K562 (cell line): ENCODE data around the gene KCNH8. TPM values are rescaled to one million over a fixed set of nuclear protein-coding genes. Genes with fewer than 3 reads are reported as not detected.

Source experiments
- ATAC-seq: fragments of 200-7000 bp; cut with Tn5 transposase; 3 replicates; pipeline ENCODE4 v1.9.1; 2020; ENCODE audit warnings: moderate library complexity
- BruUV-seq: library from RNA; stranded (reverse); fragments of 400-500 nt; replicated peaks from 2 replicates; lab custom pipeline; 2021; lab: Mats Ljungman, UMichigan
- CTCF ChIA-PET: fragments of 300-600 bp; formaldehyde crosslinking; extraction: SDS; loops from one replicate; lab custom pipeline; 2021; ENCODE audit warnings: low intra/inter-chr PET ratio; lab: Yijun Ruan, JAX
- POLR2A ChIA-PET: fragments of 300-600, 350-650 bp; sonication (Branson Sonifier 250); formaldehyde crosslinking; extraction: SDS; loops from one replicate; lab custom pipeline; 2021; ENCODE audit warnings: antibody characterized with exemption, inconsistent platforms; lab: Yijun Ruan, JAX
- DNase-seq, 4 experiments: peaks; one replicate each; pipeline versions ENCODE4 v3.0.0 to v3.0.0-alpha.2; 2011 to 2018; ENCODE audit warnings: low spot score in 3 of 4, mixed read lengths in 3 of 4; ENCODE audit errors: extremely low read depth in 1 of 4
- FAIRE-seq: peaks from 2 replicates; lab custom pipeline; 2011; peaks lifted over from hg19 to GRCh38; lab: Jason Lieb, UNC
- H2AFZ ChIP-seq: 2 replicates; pipeline ENCODE4 v1.6.0; 2011; ENCODE audit warnings: low read depth, low read length, control low read depth, inconsistent platforms
- H3K27ac ChIP-seq: fragments of 200-600 bp; 3 replicates; pipeline ENCODE4 v1.8.0; 2011; ENCODE audit warnings: low read depth, mild to moderate bottlenecking, control low read depth, inconsistent platforms, low read length, moderate library complexity, mixed read lengths; ENCODE audit errors: extremely low read depth
- H3K27me3 ChIP-seq, 2 experiments: fragments of 300-600 bp in 1 of 2; 2 replicates in 1 of 2; 3 replicates in 1 of 2; pipeline versions ENCODE4 v1.6.0 to v1.8.0; 2011; ENCODE audit warnings: inconsistent platforms in 2 of 2, low read length in 2 of 2, mild to moderate bottlenecking in 1 of 2, mixed read lengths in 1 of 2, moderate library complexity in 1 of 2; ENCODE audit not compliant: control insufficient read depth in 2 of 2, insufficient read depth in 2 of 2
- H3K36me3 ChIP-seq: fragments of 300-600 bp; 3 replicates; pipeline ENCODE4 v1.8.0; 2011; ENCODE audit warnings: mild to moderate bottlenecking, low read length, inconsistent platforms; ENCODE audit not compliant: control insufficient read depth, insufficient read depth
- H3K4me1 ChIP-seq, 2 experiments: fragments of 200-600 bp in 1 of 2; replicated peaks in 1 of 2; 2 replicates in 1 of 2; 3 replicates in 1 of 2; pipeline versions ENCODE4 v1.5.1 to v1.8.0; 2011; ENCODE audit warnings: inconsistent platforms in 2 of 2, low read length in 2 of 2, mild to moderate bottlenecking in 1 of 2, mixed read lengths in 1 of 2, moderate library complexity in 1 of 2; ENCODE audit not compliant: control insufficient read depth in 2 of 2, insufficient read depth in 2 of 2
- H3K4me2 ChIP-seq: 2 replicates; pipeline ENCODE4 v1.6.1; 2011; ENCODE audit warnings: low read length, control low read depth, inconsistent platforms, mixed read lengths; ENCODE audit not compliant: insufficient read depth
- H3K4me3 ChIP-seq: fragments of 200-600 bp; sonication (generic), shearing (Covaris generic); 2 replicates; pipeline ENCODE4 v1.5.1; 2016; ENCODE audit warnings: control low read depth, inconsistent platforms
- H3K79me2 ChIP-seq: fragments of 200-600 bp; 3 replicates; pipeline ENCODE4 v1.8.0; 2011; ENCODE audit warnings: low read length, inconsistent platforms; ENCODE audit not compliant: control insufficient read depth, insufficient read depth
- H3K9ac ChIP-seq, 2 experiments: 2 replicates each; pipeline versions ENCODE4 v1.6.0 to v1.6.1; 2011; ENCODE audit warnings: low read depth in 2 of 2, low read length in 2 of 2, control low read depth in 1 of 2, inconsistent platforms in 1 of 2, mild to moderate bottlenecking in 1 of 2, mixed read lengths in 1 of 2; ENCODE audit not compliant: insufficient read depth in 1 of 2
- H3K9me1 ChIP-seq: one replicate; pipeline ENCODE4 v1.6.0; 2011; ENCODE audit warnings: inconsistent platforms, mild to moderate bottlenecking, low read length, moderate library complexity; ENCODE audit not compliant: control insufficient read depth, insufficient read depth
- H3K9me3 ChIP-seq: replicated peaks from 2 replicates; pipeline ENCODE4 v1.5.1; 2011; ENCODE audit warnings: low read depth, low read length, inconsistent platforms; ENCODE audit not compliant: control insufficient read depth, insufficient read depth
- H4K20me1 ChIP-seq: replicated peaks from 2 replicates; pipeline ENCODE4 v1.6.1; 2011; ENCODE audit warnings: low read length, inconsistent platforms, mixed read lengths; ENCODE audit not compliant: control insufficient read depth, insufficient read depth
- HNRNPK ChIP-seq: fragments of 200-400 bp; formaldehyde crosslinking; IDR thresholded peaks from one replicate; pipeline ENCODE4 v1.6.1; 2018; ENCODE audit warnings: mild to moderate bottlenecking, low read depth, low read length; ENCODE audit not compliant: poor library complexity, severe bottlenecking
- HNRNPLL ChIP-seq: fragments of 200-400 bp; formaldehyde crosslinking; IDR thresholded peaks from 2 replicates; pipeline ENCODE4 v1.6.1; 2017; ENCODE audit warnings: low read length, low read depth, mild to moderate bottlenecking; ENCODE audit not compliant: poor library complexity, severe bottlenecking
- ILF3 ChIP-seq: fragments of 450-650 bp; IDR thresholded peaks from 2 replicates; pipeline ENCODE4 v1.6.1; 2018; ENCODE audit warnings: antibody characterized with exemption, mild to moderate bottlenecking, moderate library complexity, borderline replicate concordance
- MECOM ChIP-seq: fragments of 250-450 bp; sonication (Bioruptor Pico); IDR thresholded peaks from 2 replicates; pipeline ENCODE4 v1.8.0; 2022; ENCODE audit warnings: inconsistent platforms
- MXD1 ChIP-seq: fragments of 250-450 bp; sonication (Bioruptor Pico); IDR thresholded peaks from 2 replicates; pipeline ENCODE4 v1.8.0; 2021; ENCODE audit warnings: borderline replicate concordance, mild to moderate bottlenecking, moderate library complexity; ENCODE audit not compliant: poor library complexity, severe bottlenecking
- PTBP1 ChIP-seq: fragments of 200-400 bp; formaldehyde crosslinking; IDR thresholded peaks from 2 replicates; pipeline ENCODE4 v1.6.1; 2017; ENCODE audit warnings: low read depth, low read length
- PYGO2 ChIP-seq: fragments of 450-650 bp; IDR thresholded peaks from 2 replicates; pipeline ENCODE4 v1.6.1; 2016; ENCODE audit warnings: mild to moderate bottlenecking, missing genetic modification characterization, moderate library complexity, missing compliant biosample characterization
- ZNF444 ChIP-seq: fragments of 250-450 bp; sonication (Bioruptor Pico); IDR thresholded peaks from 2 replicates; pipeline ENCODE4 v1.4.0; 2020; ENCODE audit warnings: mild to moderate bottlenecking, moderate library complexity
- ZNF518B ChIP-seq: fragments of 250-450 bp; sonication (Bioruptor Pico); IDR thresholded peaks from 2 replicates; pipeline ENCODE4 v1.5.0; 2021; ENCODE audit warnings: mild to moderate bottlenecking, moderate library complexity
- ZNF764 ChIP-seq: fragments of 250-450 bp; sonication (Bioruptor Pico); IDR thresholded peaks from 2 replicates; pipeline ENCODE4 v1.4.0; 2020; ENCODE audit warnings: low read depth, mild to moderate bottlenecking, moderate library complexity
- WGBS: fragments of 100-300 bp; shearing (Covaris generic); methylation state at CpG from one replicate; pipeline ENCODE4 v1.1.6; 2016; ENCODE audit warnings: low coverage, mixed read lengths; ENCODE audit not compliant: insufficient coverage; ENCODE audit errors: missing lambda C conversion rate; 5-methylcytosine and 5-hydroxymethylcytosine counted together
- in situ Hi-C: fragments of 300-500 bp; cut with MboI; formaldehyde crosslinking; loops from 4 replicates; pipeline ENCODE4 v1.15.0; 2018; ENCODE audit warnings: inconsistent platforms, mixed read lengths
- intact Hi-C: fragments of 100-400 bp; cut with micrococcal nuclease; formaldehyde crosslinking; loops from 2 replicates; pipeline ENCODE4 v1.14.2; 2022
- polyA plus RNA-seq, 8 experiments: library from polyadenylated mRNA; depleted of rRNA in 4 of 8; stranded (reverse) in 5 of 8; unstranded in 3 of 8; fragments of >200 nt; fragmentation: Nextera tagmentation in 2 of 8; fragmentation: Illumina TruSeq in 1 of 8; extraction: Ambion mirVana in 2 of 8; extraction: Trizol in 1 of 8; gene quantifications; 2 replicates each; pipeline versions ENCODE4 v1.2.1 to v1.2.3, GENCODE V29; 2011 to 2014; ENCODE audit warnings: inconsistent platforms in 1 of 8, missing spikeins in 1 of 8
- total RNA-seq, 7 experiments: library from RNA; depleted of rRNA in 6 of 7; stranded (reverse); fragments of >200 nt in 6 of 7; fragmentation: Illumina TruSeq in 2 of 7; extraction: Trizol in 2 of 7; gene quantifications; 2 replicates each; pipeline versions ENCODE4 v1.2.1 to v1.2.3, GENCODE V29; 2011 to 2021; ENCODE audit warnings: low replicate concordance in 1 of 7

KCNH8 gene
- total and polyA plus RNA-seq, 9 of the 15 experiments (the other 6 are each of a cell fraction or from before 2014, with no cell fraction given): 0.02 to 0.08 (median 0.04) TPM; not detected in 6

GRCh38 chr3:19106307-19106706, 42.0 kb upstream of the KCNH8 start:
- no peak for TF ChIP-seq PYGO2 (tag)
- TF ChIP-seq HNRNPLL: no peak
- TF ChIP-seq HNRNPK: no peak
- no peak for TF ChIP-seq ZNF444 (CRISPR knock-in tag)
- no peak for TF ChIP-seq ZNF764 (CRISPR knock-in tag)
- no peak for TF ChIP-seq MXD1 (CRISPR knock-in tag)
- no peak for TF ChIP-seq PTBP1
- no peak for TF ChIP-seq ZNF518B (CRISPR knock-in tag)
- TF ChIP-seq ILF3: no peak
- TF ChIP-seq MECOM (CRISPR knock-in tag): no peak
- ATAC-seq (no peak), DNase-seq (no peak), FAIRE-seq (no peak)
- Histone ChIP-seq H3K79me2 (no peaks in the 10 kb centered on the region), H3K4me1 (no peaks in the 10 kb centered on the region), H3K9me3 (no peaks in the 10 kb centered on the region; the same call in 1 of the 2 replicates), H3K36me3 (no peaks in the 10 kb centered on the region), H4K20me1 (no peaks in the 10 kb centered on the region), H3K4me2 (no peak overlapping the region), H3K9me1 (no peaks in the 10 kb centered on the region), H3K4me3 (no peak overlapping the region), H3K27me3 (no peaks in the 10 kb centered on the region), H2AFZ (no peak overlapping the region), H3K9ac (no peak overlapping the region), H3K27ac (no peak overlapping the region)
- BruUV-seq: no TSS peak
- POLR2A ChIA-PET: no interaction called here
- in situ Hi-C loops: no loop called here
- 0% methylated on average over 1 of the region's 1 CpG for WGBS
- CTCF ChIA-PET: no interaction called here
- intact Hi-C loops: no loop called here
